SK-N-SH treated with all-trans-retinoic acid at 6 μM for 48 hours (cell line): ENCODE data around the gene MARCKSL1.
A peak's percentile ranks its signal among the peaks of the same experiment; 100 is the strongest.

ENCODE experiments used
- ATAC-seq: fragments of 200-7000 bp; cut with Tn5 transposase; 3 replicates; pipeline ENCODE4 v1.9.1; 2020; ENCODE audit warnings: mild to moderate bottlenecking, moderate library complexity
- ARNTL ChIP-seq: fragments of 450-650 bp; formaldehyde crosslinking; IDR thresholded peaks from 2 replicates; pipeline ENCODE4 v1.5.0; 2020; ENCODE audit warnings: low read depth, mild to moderate bottlenecking, moderate library complexity, borderline replicate concordance
- BACH2 ChIP-seq: fragments of 250-450 bp; sonication (Bioruptor Pico); IDR thresholded peaks from 2 replicates; pipeline ENCODE4 v1.9.0; 2021; ENCODE audit warnings: mild to moderate bottlenecking, borderline replicate concordance
- CREB5 ChIP-seq: fragments of 250-450 bp; sonication (Bioruptor Pico); IDR thresholded peaks from 2 replicates; pipeline ENCODE4 v1.5.1; 2020; ENCODE audit warnings: low read depth, mild to moderate bottlenecking, moderate library complexity
- CSDC2 ChIP-seq: fragments of 250-450 bp; sonication (Bioruptor Pico); IDR thresholded peaks from 2 replicates; pipeline ENCODE4 v1.5.0; 2020; ENCODE audit warnings: mild to moderate bottlenecking, moderate library complexity
- CSRNP3 ChIP-seq: fragments of 250-450 bp; sonication (Bioruptor Pico); IDR thresholded peaks from 2 replicates; pipeline ENCODE4 v1.5.1; 2021; ENCODE audit warnings: mild to moderate bottlenecking, moderate library complexity
- ESRRG ChIP-seq: fragments of 250-450 bp; sonication (Bioruptor Pico); IDR thresholded peaks from 2 replicates; pipeline ENCODE4 v1.6.1; 2021; ENCODE audit warnings: mild to moderate bottlenecking
- GLIS3 ChIP-seq: fragments of 250-450 bp; sonication (Bioruptor Pico); IDR thresholded peaks from 2 replicates; pipeline ENCODE4 v1.5.0; 2020; ENCODE audit warnings: mild to moderate bottlenecking, moderate library complexity
- OSR1 ChIP-seq: fragments of 250-450 bp; sonication (Bioruptor Pico); IDR thresholded peaks from 2 replicates; pipeline ENCODE4 v1.8.0; 2022; ENCODE audit warnings: moderate library complexity, mild to moderate bottlenecking, inconsistent platforms
- POU6F1 ChIP-seq: fragments of 250-450 bp; sonication (Bioruptor Pico); IDR thresholded peaks from 2 replicates; pipeline ENCODE4 v1.8.0; 2021; ENCODE audit warnings: low read depth, mild to moderate bottlenecking, moderate library complexity, borderline replicate concordance
- RARB ChIP-seq: fragments of 250-450 bp; sonication (Bioruptor Pico); IDR thresholded peaks from 2 replicates; pipeline ENCODE4 v1.8.0; 2021; ENCODE audit warnings: mild to moderate bottlenecking, moderate library complexity
- SNAI2 ChIP-seq: fragments of 250-450 bp; sonication (Bioruptor Pico); IDR thresholded peaks from 2 replicates; pipeline ENCODE4 v1.5.0; 2020; ENCODE audit warnings: mild to moderate bottlenecking, moderate library complexity
- TCF4 ChIP-seq: fragments of 250-450 bp; sonication (Bioruptor Pico); IDR thresholded peaks from 2 replicates; pipeline ENCODE4 v1.8.0; 2021; ENCODE audit warnings: mild to moderate bottlenecking, moderate library complexity, borderline replicate concordance
- TOX ChIP-seq: fragments of 250-450 bp; sonication (Bioruptor Pico); IDR thresholded peaks from 2 replicates; pipeline ENCODE4 v1.8.0; 2021; ENCODE audit warnings: mild to moderate bottlenecking, moderate library complexity, borderline replicate concordance
- TSHZ2 ChIP-seq: fragments of 250-450 bp; sonication (Bioruptor Pico); IDR thresholded peaks from 2 replicates; pipeline ENCODE4 v1.5.0; 2020; ENCODE audit warnings: mild to moderate bottlenecking, moderate library complexity
- ZC3H10 ChIP-seq: fragments of 250-450 bp; sonication (Bioruptor Pico); IDR thresholded peaks from 2 replicates; pipeline ENCODE4 v1.5.1; 2021; ENCODE audit warnings: mild to moderate bottlenecking, moderate library complexity
- ZFP3 ChIP-seq: fragments of 250-450 bp; sonication (Bioruptor Pico); IDR thresholded peaks from 2 replicates; pipeline ENCODE4 v1.5.0; 2020; ENCODE audit warnings: mild to moderate bottlenecking, moderate library complexity
- ZFP30 ChIP-seq: fragments of 450-650 bp; formaldehyde crosslinking; IDR thresholded peaks from 2 replicates; pipeline ENCODE4 v1.5.0; 2022; ENCODE audit warnings: mild to moderate bottlenecking, moderate library complexity
- ZNF565 ChIP-seq: fragments of 450-650 bp; formaldehyde crosslinking; conservative IDR thresholded peaks from 2 replicates; pipeline ENCODE4 v1.5.0; 2020; ENCODE audit warnings: low read depth, mild to moderate bottlenecking, moderate library complexity
- ZNF70 ChIP-seq: fragments of 450-650 bp; formaldehyde crosslinking; IDR thresholded peaks from 2 replicates; pipeline ENCODE4 v1.5.0; 2020; ENCODE audit warnings: mild to moderate bottlenecking, moderate library complexity
- ZNF8 ChIP-seq: fragments of 450-650 bp; formaldehyde crosslinking; IDR thresholded peaks from 2 replicates; pipeline ENCODE4 v1.5.0; 2020; ENCODE audit warnings: mild to moderate bottlenecking, moderate library complexity

MARCKSL1 gene

GRCh38 chr1:32345289-32345827, 9.3 kb upstream of the MARCKSL1 start:
- TF ChIP-seq RARB, result no peak
- TF ChIP-seq ZFP3, result no peak
- no peak for TF ChIP-seq ZNF8 (CRISPR knock-in tag)
- TF ChIP-seq TCF4 (CRISPR knock-in tag), result no peak
- TF ChIP-seq ZNF565 (CRISPR knock-in tag), result no peak
- TF ChIP-seq ESRRG, result no peak
- TF ChIP-seq ZNF70, result no peak
- no peak for TF ChIP-seq CSRNP3
- no peak for TF ChIP-seq GLIS3 (CRISPR knock-in tag)
- TF ChIP-seq ARNTL, result no peak
- TF ChIP-seq TSHZ2, result no peak
- no peak for TF ChIP-seq POU6F1
- no peak for TF ChIP-seq BACH2 (CRISPR knock-in tag)
- TF ChIP-seq TOX (CRISPR knock-in tag), result no peak
- no peak for TF ChIP-seq ZFP30 (CRISPR knock-in tag)
- no peak for TF ChIP-seq CSDC2
- no peak for TF ChIP-seq CREB5
- TF ChIP-seq SNAI2 (CRISPR knock-in tag), result no peak
- ATAC-seq, result peak; percentile 30; the same call in 2 of the 3 replicates

- no peak for TF ChIP-seq RARB
- no peak for TF ChIP-seq SNAI2 (CRISPR knock-in tag)
- no peak for TF ChIP-seq BACH2 (CRISPR knock-in tag)
- no peak for TF ChIP-seq CREB5
- TF ChIP-seq ZFP30 (CRISPR knock-in tag), result no peak
- TF ChIP-seq CSDC2, result no peak
- no peak for TF ChIP-seq CSRNP3
- TF ChIP-seq ZC3H10 (CRISPR knock-in tag), result no peak
- TF ChIP-seq ZFP3, result no peak
- TF ChIP-seq TOX (CRISPR knock-in tag), result no peak
- no peak for TF ChIP-seq OSR1 (CRISPR knock-in tag)
- no peak for TF ChIP-seq ZNF8 (CRISPR knock-in tag)
- no peak for TF ChIP-seq ZNF565 (CRISPR knock-in tag)
- TF ChIP-seq TSHZ2, result no peak
- TF ChIP-seq POU6F1, result no peak
- TF ChIP-seq GLIS3 (CRISPR knock-in tag), result no peak
- TF ChIP-seq ARNTL, result no peak
- no peak for ATAC-seq
Observed at GRCh38 chr1:32342704-32343103, 6.7 kb upstream of the MARCKSL1 start.
